ENCODE data around the gene PI4KA. TPM values are rescaled to one million over a fixed set of nuclear protein-coding genes. Genes with fewer than 3 reads are reported as not detected.
"Not testable (repeated sequence)": the region's sequence is repeated elsewhere in the genome, so short reads cannot be mapped to it uniquely, and the experiment has no call there.

PI4KA gene
- total and polyA plus RNA-seq, 2 donors = 32.5 to 64.0 TPM

DNA sequence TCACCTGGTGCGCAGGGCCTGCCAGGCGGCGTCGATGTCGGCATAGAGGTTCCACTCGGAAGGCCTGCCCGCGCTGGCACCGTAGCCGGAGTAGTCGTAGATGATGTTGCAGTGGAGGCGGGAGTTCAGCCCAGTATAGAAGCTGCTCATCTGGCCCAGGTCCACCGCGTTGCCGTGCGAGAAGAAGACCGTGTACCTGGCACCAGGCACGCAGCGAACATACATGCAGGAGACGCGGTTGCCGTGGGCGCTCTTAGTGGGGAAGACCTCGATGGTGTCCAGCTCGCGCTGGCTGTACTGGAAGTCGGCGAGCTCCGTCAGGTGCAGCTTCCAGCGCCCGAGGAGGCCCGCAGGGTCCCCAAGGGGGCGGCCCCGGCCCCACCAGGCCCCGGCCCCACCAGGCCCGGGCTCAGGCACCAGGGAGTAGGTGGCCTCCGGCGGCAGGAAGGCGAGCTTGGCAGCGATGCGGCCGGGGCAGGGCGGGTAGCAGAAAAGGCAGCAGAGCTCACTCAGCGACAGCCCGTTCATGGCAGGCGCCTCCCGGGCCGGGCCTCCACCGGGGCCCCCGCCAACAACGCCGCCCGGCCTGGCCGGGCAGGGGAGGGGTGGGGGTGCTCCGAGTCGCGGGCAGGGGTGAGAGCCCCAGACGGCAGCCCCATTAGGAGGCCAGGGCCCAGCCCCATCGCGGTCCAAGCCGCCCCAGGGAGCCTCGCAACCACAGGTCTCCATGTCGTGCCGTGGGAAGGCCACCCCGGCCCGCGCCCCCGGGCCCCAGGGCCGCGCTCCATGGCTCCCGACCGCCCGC lies 188.0 kb downstream of the PI4KA start:
- H3K27me3 ChIP-seq (ENCODE audit: control insufficient read depth in 2 of 2, insufficient read depth in 1 of 2, low read length in 1 of 2) = peaks cover 18 to 44% of the 10 kb centered on the region in 2 donors
- 62% methylated on average over 73 of the region's 73 CpGs for WGBS

DNA sequence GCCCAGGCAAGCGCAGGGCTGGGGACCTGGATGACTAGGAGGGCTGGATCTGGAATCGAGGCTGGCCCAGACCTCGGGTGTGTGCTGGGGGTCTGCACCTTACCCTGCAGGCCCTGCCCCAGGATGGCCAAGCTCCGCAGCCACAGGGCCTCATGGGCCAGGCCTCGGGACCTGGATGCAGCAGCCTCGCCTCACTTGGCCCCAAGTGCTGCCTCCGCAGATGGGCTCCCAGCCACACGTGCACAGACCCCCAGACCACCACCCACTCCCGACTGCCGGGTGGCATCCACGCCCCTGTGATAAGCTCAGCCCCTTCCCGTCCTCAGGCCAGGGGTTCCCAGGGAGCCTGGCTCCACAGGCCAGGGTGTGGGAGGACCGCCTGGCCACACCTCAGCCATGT lies 188.7 kb downstream of the PI4KA start:
- peaks cover 18 to 41% of the 10 kb centered on the region in 2 donors for H3K27me3 ChIP-seq (ENCODE audit: control insufficient read depth in 2 of 2, insufficient read depth in 1 of 2, low read length in 1 of 2)
- not testable (repeated sequence) for H3K27ac ChIP-seq (ENCODE audit: low read depth in 1 of 2, low read length in 1 of 2); H3K4me3 ChIP-seq (ENCODE audit: low read length in 2 of 2); H3K9me3 ChIP-seq (ENCODE audit: control insufficient read depth in 2 of 2, insufficient read depth in 1 of 2, low read length in 1 of 2); H3K36me3 ChIP-seq (ENCODE audit: control insufficient read depth in 2 of 2, insufficient read depth in 2 of 2, low read length in 1 of 2); H3K4me1 ChIP-seq (ENCODE audit: control insufficient read depth in 2 of 2, insufficient read depth in 2 of 2, low read length in 2 of 2); DNase-seq (ENCODE audit: low read depth in 6 of 9, low spot score in 9 of 9)
- 96% methylated on average over 12 of the region's 13 CpGs for WGBS

More for the DNA sequence above, 188.0 kb downstream of the PI4KA start:
- DNase-seq (ENCODE audit: low read depth in 6 of 9, low spot score in 9 of 9); H3K9me3 ChIP-seq (ENCODE audit: control insufficient read depth in 2 of 2, insufficient read depth in 1 of 2, low read length in 1 of 2); H3K27ac ChIP-seq (ENCODE audit: low read depth in 1 of 2, low read length in 1 of 2); H3K4me1 ChIP-seq (ENCODE audit: control insufficient read depth in 2 of 2, insufficient read depth in 2 of 2, low read length in 2 of 2); H3K36me3 ChIP-seq (ENCODE audit: control insufficient read depth in 2 of 2, insufficient read depth in 2 of 2, low read length in 1 of 2); H3K4me3 ChIP-seq (ENCODE audit: low read length in 2 of 2): not testable (repeated sequence)

DNA sequence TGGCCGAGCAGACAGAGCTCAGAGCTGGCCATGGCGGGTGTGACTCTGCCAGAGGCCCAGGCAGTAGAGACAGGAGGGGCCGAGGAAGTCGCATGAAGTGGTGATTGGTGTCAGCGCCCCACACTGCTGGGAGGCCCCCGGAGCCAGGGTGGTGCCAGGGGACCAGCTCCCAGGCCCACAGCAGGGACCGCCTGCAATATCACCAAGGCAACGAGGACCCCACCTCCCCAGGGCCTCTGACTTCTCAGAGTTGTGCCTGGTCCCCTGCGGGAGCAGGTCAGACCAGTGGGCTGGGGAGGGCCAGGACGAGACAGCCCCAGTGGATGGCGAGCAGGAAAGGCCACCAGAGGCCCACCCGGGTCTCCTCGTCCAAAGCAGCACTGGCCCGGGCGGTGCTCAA lies 189.1 kb downstream of the PI4KA start:
- H3K36me3 ChIP-seq (ENCODE audit: control insufficient read depth in 2 of 2, insufficient read depth in 2 of 2, low read length in 1 of 2); H3K4me1 ChIP-seq (ENCODE audit: control insufficient read depth in 2 of 2, insufficient read depth in 2 of 2, low read length in 2 of 2); DNase-seq (ENCODE audit: low read depth in 6 of 9, low spot score in 9 of 9); H3K27ac ChIP-seq (ENCODE audit: low read depth in 1 of 2, low read length in 1 of 2); H3K4me3 ChIP-seq (ENCODE audit: low read length in 2 of 2); H3K9me3 ChIP-seq (ENCODE audit: control insufficient read depth in 2 of 2, insufficient read depth in 1 of 2, low read length in 1 of 2): not testable (repeated sequence)
- H3K27me3 ChIP-seq (ENCODE audit: control insufficient read depth in 2 of 2, insufficient read depth in 1 of 2, low read length in 1 of 2) = peaks cover 18 to 41% of the 10 kb centered on the region in 2 donors
- WGBS = 93% methylated on average over 13 of the region's 15 CpGs

DNA sequence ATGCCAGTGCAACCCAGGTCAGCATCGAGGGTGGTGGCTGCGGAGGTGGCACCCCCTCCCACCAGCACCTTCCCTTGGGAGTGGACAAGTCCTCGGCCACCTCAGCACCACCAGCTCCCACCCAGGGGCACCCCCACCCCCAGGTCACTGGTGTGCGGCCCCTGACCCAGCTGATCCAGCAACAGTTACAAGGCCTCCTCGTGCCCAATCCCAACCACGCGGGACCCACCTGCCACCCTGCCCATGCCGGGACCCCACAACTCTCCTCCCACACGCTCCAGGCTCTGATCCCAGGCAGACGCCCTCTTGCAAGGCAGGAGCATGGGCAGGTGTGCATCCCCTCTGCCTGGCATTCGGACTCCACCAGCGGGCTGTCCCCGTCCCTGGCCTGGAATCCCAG lies 189.8 kb downstream of the PI4KA start:
- not testable (repeated sequence) for H3K9me3 ChIP-seq (ENCODE audit: control insufficient read depth in 2 of 2, insufficient read depth in 1 of 2, low read length in 1 of 2); H3K4me3 ChIP-seq (ENCODE audit: low read length in 2 of 2); DNase-seq (ENCODE audit: low read depth in 6 of 9, low spot score in 9 of 9); H3K27ac ChIP-seq (ENCODE audit: low read depth in 1 of 2, low read length in 1 of 2); H3K36me3 ChIP-seq (ENCODE audit: control insufficient read depth in 2 of 2, insufficient read depth in 2 of 2, low read length in 1 of 2); H3K4me1 ChIP-seq (ENCODE audit: control insufficient read depth in 2 of 2, insufficient read depth in 2 of 2, low read length in 2 of 2)
- peaks cover 16 to 44% of the 10 kb centered on the region in 2 donors for H3K27me3 ChIP-seq (ENCODE audit: control insufficient read depth in 2 of 2, insufficient read depth in 1 of 2, low read length in 1 of 2)
- 91% methylated on average over 13 of the region's 13 CpGs for WGBS

DNA sequence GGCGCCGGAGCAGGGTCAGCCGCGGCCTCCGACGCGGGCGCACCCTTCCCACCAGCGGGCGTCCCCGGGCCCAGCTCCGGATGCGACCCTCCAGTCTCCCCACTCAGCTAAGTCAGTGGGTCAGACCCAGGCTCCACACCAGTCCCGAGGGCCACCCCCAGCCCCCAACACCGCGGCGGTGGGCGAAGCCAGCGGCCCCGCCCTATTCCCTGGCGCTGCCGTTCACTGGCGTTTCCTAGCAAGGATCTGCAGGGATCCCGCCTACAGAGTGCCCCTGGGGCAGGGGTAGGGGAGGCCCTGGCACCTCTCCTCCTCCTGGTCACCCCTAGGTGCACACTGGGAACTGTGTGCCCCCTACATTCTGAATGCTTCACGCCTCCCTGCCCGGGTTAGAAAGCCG lies 190.4 kb downstream of the PI4KA start:
- H3K9me3 ChIP-seq (ENCODE audit: control insufficient read depth in 2 of 2, insufficient read depth in 1 of 2, low read length in 1 of 2); H3K36me3 ChIP-seq (ENCODE audit: control insufficient read depth in 2 of 2, insufficient read depth in 2 of 2, low read length in 1 of 2); H3K4me1 ChIP-seq (ENCODE audit: control insufficient read depth in 2 of 2, insufficient read depth in 2 of 2, low read length in 2 of 2); H3K27ac ChIP-seq (ENCODE audit: low read depth in 1 of 2, low read length in 1 of 2); H3K4me3 ChIP-seq (ENCODE audit: low read length in 2 of 2); DNase-seq (ENCODE audit: low read depth in 6 of 9, low spot score in 9 of 9): not testable (repeated sequence)
- WGBS = 93% methylated on average over 27 of the region's 27 CpGs
- peaks cover 12 to 41% of the 10 kb centered on the region in 2 donors for H3K27me3 ChIP-seq (ENCODE audit: control insufficient read depth in 2 of 2, insufficient read depth in 1 of 2, low read length in 1 of 2)

DNA sequence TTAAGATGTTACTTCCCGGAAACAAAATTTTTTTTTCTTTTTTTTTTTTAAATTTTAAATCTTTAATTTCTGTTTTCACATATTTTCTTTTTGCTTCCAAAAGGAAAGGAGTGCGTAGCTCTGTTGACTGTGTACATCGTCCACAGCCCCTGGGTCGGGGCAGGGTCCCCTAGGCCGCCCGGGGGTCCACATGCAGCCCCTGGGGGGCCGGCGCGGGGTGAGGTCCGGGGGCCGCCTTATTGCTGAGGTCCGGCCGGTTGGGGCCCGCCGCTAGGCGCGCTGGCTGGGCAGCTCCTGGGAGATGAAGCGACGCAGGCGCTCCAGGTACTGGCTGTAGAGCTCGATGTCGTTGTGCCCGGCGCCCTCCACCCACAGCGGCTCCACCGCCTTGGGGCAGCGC lies 191.1 kb downstream of the PI4KA start:
- not testable (repeated sequence) for H3K27ac ChIP-seq (ENCODE audit: low read depth in 1 of 2, low read length in 1 of 2); H3K36me3 ChIP-seq (ENCODE audit: control insufficient read depth in 2 of 2, insufficient read depth in 2 of 2, low read length in 1 of 2); H3K4me1 ChIP-seq (ENCODE audit: control insufficient read depth in 2 of 2, insufficient read depth in 2 of 2, low read length in 2 of 2); DNase-seq (ENCODE audit: low read depth in 6 of 9, low spot score in 9 of 9); H3K4me3 ChIP-seq (ENCODE audit: low read length in 2 of 2); H3K9me3 ChIP-seq (ENCODE audit: control insufficient read depth in 2 of 2, insufficient read depth in 1 of 2, low read length in 1 of 2)
- H3K27me3 ChIP-seq (ENCODE audit: control insufficient read depth in 2 of 2, insufficient read depth in 1 of 2, low read length in 1 of 2) = peaks cover 12 to 41% of the 10 kb centered on the region in 2 donors
- WGBS = 76% methylated on average over 17 of the region's 27 CpGs

DNA sequence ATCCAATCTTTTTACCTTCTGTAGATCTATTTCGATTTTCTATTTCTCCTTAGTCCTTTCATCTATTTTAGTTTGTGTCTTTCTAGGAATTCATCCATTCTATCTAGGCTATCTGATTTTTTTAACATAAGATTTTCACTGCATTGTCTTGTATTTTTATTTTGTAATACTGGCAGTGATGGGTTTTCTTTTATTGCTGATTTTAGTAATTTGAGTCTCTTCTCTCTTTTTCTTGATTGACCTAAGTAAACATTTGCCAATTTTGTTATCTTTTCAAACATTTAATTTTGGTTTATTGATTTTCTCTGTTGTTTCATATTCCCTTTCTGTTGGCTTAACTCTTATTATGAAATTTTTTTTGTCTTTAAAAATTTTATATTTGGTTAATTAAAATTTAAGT lies 192.1 kb downstream of the PI4KA start:
- no peaks in the 10 kb centered on the region for H3K9me3 ChIP-seq (ENCODE audit: control insufficient read depth in 2 of 2, insufficient read depth in 1 of 2, low read length in 1 of 2)
- DNase-seq (ENCODE audit: low read depth in 6 of 9, low spot score in 9 of 9) = no peak
- H3K36me3 ChIP-seq (ENCODE audit: control insufficient read depth in 2 of 2, insufficient read depth in 2 of 2, low read length in 1 of 2) = no peaks in the 10 kb centered on the region
- no peak overlapping the region for H3K27ac ChIP-seq (ENCODE audit: low read depth in 1 of 2, low read length in 1 of 2)
- 94% methylated on average over 1 of the region's 1 CpG for WGBS
- no peaks in the 10 kb centered on the region for H3K4me1 ChIP-seq (ENCODE audit: control insufficient read depth in 2 of 2, insufficient read depth in 2 of 2, low read length in 2 of 2)
- peaks cover 8 to 33% of the 10 kb centered on the region in 2 donors for H3K27me3 ChIP-seq (ENCODE audit: control insufficient read depth in 2 of 2, insufficient read depth in 1 of 2, low read length in 1 of 2)
- H3K4me3 ChIP-seq (ENCODE audit: low read length in 2 of 2) = no peak overlapping the region

DNA sequence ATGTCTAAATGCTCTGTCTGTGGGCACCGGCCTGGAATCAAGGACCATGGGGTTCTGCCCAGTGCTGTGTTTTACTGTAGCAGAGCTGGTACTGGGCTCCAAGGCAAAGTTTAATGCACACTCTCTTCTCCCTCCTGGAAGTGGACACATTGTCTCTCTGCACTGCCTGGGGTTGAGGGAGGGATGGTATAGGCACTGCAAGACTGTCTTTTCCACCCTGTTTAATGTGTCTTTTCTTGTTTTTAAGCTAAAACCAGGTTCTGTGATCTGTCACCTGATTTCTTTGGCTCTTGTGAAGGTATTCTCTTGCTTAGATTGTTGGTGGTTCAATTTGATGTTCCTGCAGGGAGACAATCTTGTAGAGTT lies 194.0 kb downstream of the PI4KA start:
- WGBS = 98% methylated on average over 1 of the region's 1 CpG
- Histone ChIP-seq H3K27me3 (ENCODE audit: control insufficient read depth in 2 of 2, insufficient read depth in 1 of 2, low read length in 1 of 2) (peaks cover 0 to 16% of the 10 kb centered on the region in 2 donors), H3K4me3 (ENCODE audit: low read length in 2 of 2) (no peak overlapping the region)

DNA sequence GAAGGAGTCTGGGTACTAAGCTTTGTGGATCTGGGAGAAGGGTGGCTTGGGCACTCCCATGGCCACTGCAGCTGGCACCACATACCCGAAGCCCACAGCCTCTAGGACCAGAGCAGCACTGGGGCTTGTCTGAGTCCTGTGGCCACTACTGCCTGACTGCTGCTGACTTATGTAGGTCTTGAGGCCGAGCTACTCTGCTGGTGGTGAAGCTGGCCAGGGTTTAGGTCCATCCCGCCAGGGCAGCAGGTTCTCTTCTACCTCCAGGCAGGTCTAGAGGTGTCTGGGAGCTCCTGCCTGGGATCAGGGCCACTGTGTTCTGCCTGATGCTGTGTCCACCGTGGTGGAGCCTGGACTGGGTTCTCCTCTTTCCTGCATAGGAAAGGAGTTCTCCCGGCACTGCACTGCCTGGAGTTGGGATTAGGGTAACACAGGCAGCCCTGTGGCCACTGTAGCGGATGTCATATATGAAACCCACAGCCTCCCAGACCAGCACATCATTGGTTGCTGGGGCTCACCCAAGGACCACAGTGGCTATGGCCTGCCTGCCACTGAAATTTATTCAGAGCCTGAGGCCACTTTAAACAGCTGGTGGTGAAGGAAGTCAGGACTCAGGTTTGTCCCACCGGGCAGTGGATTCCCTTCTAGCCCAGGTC lies 194.5 kb downstream of the PI4KA start:
- WGBS = 94% methylated on average over 7 of the region's 7 CpGs

More for the DNA sequence above, 194.0 kb downstream of the PI4KA start:
- no peak overlapping the region for H3K27ac ChIP-seq (ENCODE audit: low read depth in 1 of 2, low read length in 1 of 2)
- no peak for DNase-seq (ENCODE audit: low read depth in 6 of 9, low spot score in 9 of 9)
- no peaks in the 10 kb centered on the region for H3K9me3 ChIP-seq (ENCODE audit: control insufficient read depth in 2 of 2, insufficient read depth in 1 of 2, low read length in 1 of 2)
- H3K36me3 ChIP-seq (ENCODE audit: control insufficient read depth in 2 of 2, insufficient read depth in 2 of 2, low read length in 1 of 2) = no peaks in the 10 kb centered on the region
- H3K4me1 ChIP-seq (ENCODE audit: control insufficient read depth in 2 of 2, insufficient read depth in 2 of 2, low read length in 2 of 2) = no peaks in the 10 kb centered on the region

More for the DNA sequence above, 194.5 kb downstream of the PI4KA start:
- peaks cover 0 to 12% of the 10 kb centered on the region in 2 donors for H3K27me3 ChIP-seq (ENCODE audit: control insufficient read depth in 2 of 2, insufficient read depth in 1 of 2, low read length in 1 of 2)
- DNase-seq (ENCODE audit: low read depth in 6 of 9, low spot score in 9 of 9) = no peak
- no peak overlapping the region for H3K27ac ChIP-seq (ENCODE audit: low read depth in 1 of 2, low read length in 1 of 2)
- no peaks in the 10 kb centered on the region for H3K36me3 ChIP-seq (ENCODE audit: control insufficient read depth in 2 of 2, insufficient read depth in 2 of 2, low read length in 1 of 2)
- no peak overlapping the region for H3K4me3 ChIP-seq (ENCODE audit: low read length in 2 of 2)
- H3K9me3 ChIP-seq (ENCODE audit: control insufficient read depth in 2 of 2, insufficient read depth in 1 of 2, low read length in 1 of 2) = no peaks in the 10 kb centered on the region
- H3K4me1 ChIP-seq (ENCODE audit: control insufficient read depth in 2 of 2, insufficient read depth in 2 of 2, low read length in 2 of 2) = no peaks in the 10 kb centered on the region

Data from thymus (tissue), 11 donors.